Measurements from ENCODE around the gene EXOC6B. TPM values are rescaled to one million over a fixed set of nuclear protein-coding genes. Genes with fewer than 3 reads are reported as not detected.

EXOC6B gene
- total RNA-seq, 1 donor from 2014 or later, result 16.9 TPM

- intact Hi-C loops (cut with micrococcal nuclease), result no loop called here
Measured at GRCh38 chr2:72293620-72294019, 532.2 kb downstream of the EXOC6B start.

- intact Hi-C loops (cut with micrococcal nuclease), result no loop called here
Measured at GRCh38 chr2:72292433-72292832, 533.4 kb downstream of the EXOC6B start.

DNA sequence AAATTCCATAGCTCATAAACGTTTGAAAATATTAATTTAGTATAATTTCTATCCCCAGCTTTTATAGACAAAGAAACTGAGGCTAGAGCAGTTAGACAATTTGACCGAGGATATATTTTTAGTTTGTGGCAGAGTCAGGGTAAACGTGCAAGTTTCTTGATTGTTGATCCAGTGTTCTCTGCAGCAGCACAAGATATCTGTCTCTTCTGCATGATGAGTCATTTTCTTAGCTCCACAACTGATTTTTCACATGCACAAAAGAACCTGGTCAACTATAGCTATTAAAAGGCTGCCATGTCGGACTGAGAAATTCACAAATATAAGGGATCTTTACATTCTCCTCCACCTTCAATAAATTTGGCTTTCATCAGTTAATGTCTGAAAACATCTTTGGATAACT, 534.8 kb downstream of the EXOC6B start:
- intact Hi-C loops (cut with micrococcal nuclease), result no loop called here

DNA sequence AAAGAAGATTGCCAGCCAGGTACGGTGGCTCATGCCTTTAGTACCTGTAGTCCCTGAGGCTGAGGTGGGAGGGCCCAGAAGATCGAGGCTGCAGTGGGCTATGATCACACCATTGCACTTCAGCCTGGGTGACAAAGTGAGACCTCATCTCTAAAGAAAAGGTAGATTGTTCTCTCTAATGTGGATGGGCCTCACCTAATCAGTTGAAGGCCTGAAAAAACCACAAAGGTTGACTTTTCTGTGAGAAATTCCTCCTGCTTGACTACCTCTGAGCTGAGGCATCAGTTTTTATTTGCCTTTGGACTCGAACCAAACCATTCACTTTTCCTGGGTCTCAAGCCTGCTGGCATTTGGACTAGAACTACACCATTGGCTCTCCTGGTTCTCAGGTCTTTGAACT, 536.1 kb downstream of the EXOC6B start:
- intact Hi-C loops (cut with micrococcal nuclease), result no loop called here

- intact Hi-C loops (cut with micrococcal nuclease), result no loop called here
Measured at GRCh38 chr2:72289283-72289682, 536.5 kb downstream of the EXOC6B start.

GRCh38 chr2:72278046-72278445, 547.8 kb downstream of the EXOC6B start:
- intact Hi-C loops (cut with micrococcal nuclease), result no loop called here

GRCh38 chr2:72276876-72277275, 549.0 kb downstream of the EXOC6B start:
- intact Hi-C loops (cut with micrococcal nuclease), result no loop called here

GRCh38 chr2:72276356-72276755, 549.5 kb downstream of the EXOC6B start:
- intact Hi-C loops (cut with micrococcal nuclease), result no loop called here

GRCh38 chr2:72275084-72275483, 550.7 kb downstream of the EXOC6B start:
- intact Hi-C loops (cut with micrococcal nuclease), result no loop called here

DNA sequence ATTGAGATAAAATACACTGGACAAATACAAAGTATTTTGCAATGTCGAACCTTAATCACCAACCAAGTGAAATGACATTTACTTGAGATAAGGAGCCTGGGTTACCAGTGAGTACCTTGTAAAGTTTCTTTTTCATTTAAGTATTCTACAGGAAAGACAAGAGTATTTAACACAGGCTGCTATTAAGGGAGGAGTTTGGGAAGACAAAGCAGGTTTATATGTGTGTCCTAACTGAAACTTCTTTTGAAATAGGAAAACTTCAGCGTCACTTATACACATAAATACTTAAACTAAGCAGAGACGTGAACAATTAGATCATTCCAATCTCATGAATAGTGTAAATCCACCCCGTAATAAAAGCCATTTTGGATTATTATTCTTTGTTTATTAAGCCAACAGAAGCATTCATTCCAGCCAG, 551.4 kb downstream of the EXOC6B start:
- intact Hi-C loops (cut with micrococcal nuclease), result no loop called here

DNA sequence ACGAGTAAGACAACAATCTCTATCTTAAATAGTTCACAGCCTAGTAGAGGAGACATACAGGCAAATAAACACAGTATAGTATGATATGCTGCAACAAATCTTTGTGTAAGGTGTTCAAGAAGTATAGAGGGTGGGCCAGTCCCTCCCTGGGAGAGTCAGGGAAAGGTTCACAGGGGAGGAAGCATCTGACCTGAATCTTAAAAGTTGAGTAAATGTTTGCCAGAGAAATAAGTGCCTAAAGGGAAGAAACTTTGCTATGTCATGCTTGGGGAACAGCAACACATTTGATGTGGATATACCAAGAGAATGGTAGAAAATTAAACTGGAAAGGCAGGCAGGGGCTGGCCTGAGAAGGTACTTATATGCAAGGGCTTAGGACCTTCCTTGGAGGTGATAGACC, 552.4 kb downstream of the EXOC6B start:
- intact Hi-C loops (cut with micrococcal nuclease), result no loop called here

- intact Hi-C loops (cut with micrococcal nuclease), result no loop called here
Measured at GRCh38 chr2:72271766-72272641, 553.8 kb downstream of the EXOC6B start.

DNA sequence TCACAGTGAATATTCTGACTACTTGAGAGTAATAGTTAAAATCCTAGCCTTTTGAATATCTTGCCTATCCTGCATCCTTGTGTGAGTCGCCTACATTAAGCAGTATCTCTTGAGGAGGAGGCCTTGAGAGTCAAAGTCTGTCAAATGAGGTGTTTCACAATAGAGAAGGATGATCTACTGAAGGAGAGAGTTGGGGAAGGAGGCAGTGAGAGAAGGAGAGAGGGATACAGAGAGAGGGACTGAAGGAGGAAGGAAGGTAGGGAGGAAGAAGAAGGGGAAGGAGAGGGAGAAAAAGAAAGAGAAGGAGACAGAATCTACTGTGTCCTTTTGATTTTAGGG, 554.6 kb downstream of the EXOC6B start:
- intact Hi-C loops (cut with micrococcal nuclease), result no loop called here

GRCh38 chr2:72270556-72271275, 555.1 kb downstream of the EXOC6B start:
- intact Hi-C loops (cut with micrococcal nuclease), result no loop called here

DNA sequence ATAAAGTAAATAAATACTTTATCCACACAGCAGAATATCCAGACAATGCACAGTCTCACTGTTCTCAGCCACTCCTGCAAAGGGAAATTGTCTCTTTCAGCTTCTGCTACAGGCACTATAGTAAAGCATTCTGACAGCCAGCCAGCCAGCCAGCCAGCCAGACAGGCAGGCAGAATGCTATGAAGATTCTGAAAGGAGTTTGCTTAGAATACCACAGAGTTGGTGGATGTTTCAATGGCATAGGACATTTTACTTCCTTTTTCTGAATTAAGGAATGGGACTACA, 562.1 kb downstream of the EXOC6B start:
- intact Hi-C loops (cut with micrococcal nuclease), result no loop called here

GRCh38 chr2:72263043-72263775, 562.6 kb downstream of the EXOC6B start:
- intact Hi-C loops (cut with micrococcal nuclease), result no loop called here

GRCh38 chr2:72261076-72261475, 564.8 kb downstream of the EXOC6B start:
- intact Hi-C loops (cut with micrococcal nuclease), result no loop called here

DNA sequence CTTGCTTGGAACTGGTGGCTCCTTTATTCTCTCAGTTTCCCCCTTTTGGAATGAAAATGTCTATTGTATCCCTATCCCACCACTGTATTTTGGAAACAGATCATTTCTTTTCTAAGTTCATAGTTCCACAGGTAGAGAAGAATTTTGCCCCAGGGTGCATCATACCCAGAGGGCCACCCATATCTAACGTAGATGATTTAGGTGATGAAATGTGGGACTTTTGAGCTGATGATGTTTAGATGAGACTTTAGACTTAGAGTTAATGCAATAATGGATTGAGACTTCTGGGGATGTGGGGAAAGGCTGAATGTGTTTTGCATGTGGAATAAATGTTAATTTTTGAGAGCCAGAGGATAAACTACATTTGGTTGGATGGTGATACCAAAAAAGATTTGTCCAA, 570.3 kb downstream of the EXOC6B start:
- intact Hi-C loops (cut with micrococcal nuclease), result no loop called here

DNA sequence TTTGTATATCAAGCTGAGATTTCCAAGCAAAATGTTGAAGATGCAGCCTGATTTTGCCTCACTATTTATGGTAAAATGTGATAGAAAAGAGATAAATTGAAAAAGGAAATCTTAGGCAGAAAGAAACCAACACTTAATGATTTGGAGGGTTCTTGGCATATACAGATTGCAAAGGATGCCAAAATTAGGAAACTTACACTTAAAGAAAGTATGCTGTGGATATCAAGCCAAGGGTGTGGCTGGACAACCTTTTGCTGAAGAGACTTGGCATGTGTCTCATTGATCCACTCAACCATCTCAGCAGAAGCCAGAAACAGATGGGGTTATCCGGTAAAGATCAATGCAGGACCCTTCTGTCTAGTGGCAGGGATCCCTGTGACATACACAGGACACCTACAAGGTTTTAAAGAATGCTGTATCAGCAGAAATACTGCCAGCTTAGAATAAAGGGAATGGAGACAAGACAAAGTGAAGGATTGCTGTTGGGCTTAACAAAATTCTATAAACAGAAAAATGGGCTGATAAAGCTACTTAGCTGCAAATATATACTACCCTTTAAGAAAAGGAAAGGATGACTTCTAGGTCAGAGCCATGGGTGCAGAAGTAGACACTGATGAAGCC, 570.9 kb downstream of the EXOC6B start:
- intact Hi-C loops (cut with micrococcal nuclease), result no loop called here

DNA sequence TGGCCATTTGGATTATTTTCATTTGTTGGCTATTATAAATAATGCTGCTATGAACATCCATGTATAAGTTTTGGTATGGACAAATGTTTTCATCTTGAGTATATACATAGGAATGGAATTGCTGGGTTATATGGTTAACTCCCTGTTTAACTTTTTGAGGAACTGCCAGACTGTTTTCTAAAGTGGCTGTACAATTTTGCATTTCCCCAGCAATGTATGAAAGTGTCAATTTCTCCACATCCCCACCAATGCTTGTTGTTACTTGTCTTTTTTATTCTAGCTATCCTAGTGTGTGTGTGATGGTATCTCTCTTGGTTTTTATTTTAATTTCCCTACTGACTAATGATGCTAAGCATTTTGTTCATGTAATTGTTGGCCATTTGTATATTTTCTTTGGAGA, 587.5 kb downstream of the EXOC6B start:
- intact Hi-C loops (cut with micrococcal nuclease), result no loop called here

GRCh38 chr2:72237549-72237948, 588.3 kb downstream of the EXOC6B start:
- intact Hi-C loops (cut with micrococcal nuclease), result no loop called here
